K562 (cell line): Measurements from ENCODE around the gene TMEM158. TPM values are rescaled to one million over a fixed set of nuclear protein-coding genes. Genes with fewer than 3 reads are reported as not detected.
A peak's percentile ranks its signal among the peaks of the same experiment; 100 is the strongest.

Source experiments
- BRD4 ChIP-seq: fragments of 200-600 bp; sonication (generic); IDR thresholded peaks from 2 replicates; pipeline ENCODE4 v1.6.1; 2017; ENCODE audit warnings: inconsistent platforms
- CREB1 ChIP-seq, 2 experiments: sonication (generic) in 1 of 2; formaldehyde crosslinking in 1 of 2; IDR thresholded peaks; 2 replicates each; pipeline versions ENCODE4 v1.6.1 to v1.8.0; 2012 to 2022; ENCODE audit warnings: inconsistent platforms in 1 of 2, mild to moderate bottlenecking in 1 of 2, missing genetic modification reagents in 1 of 2, moderate library complexity in 1 of 2
- CTBP1 ChIP-seq: fragments of 450-650 bp; IDR thresholded peaks from 2 replicates; pipeline ENCODE4 v1.6.1; 2016; ENCODE audit warnings: borderline replicate concordance
- HDAC1 ChIP-seq, 2 experiments: fragments of 450-650 bp; IDR thresholded peaks; 2 replicates each; pipeline ENCODE4 v1.6.1; 2016 to 2017; ENCODE audit warnings: inconsistent platforms in 1 of 2, mild to moderate bottlenecking in 1 of 2, moderate library complexity in 1 of 2
- HDGF ChIP-seq: fragments of 450-650 bp; IDR thresholded peaks from 2 replicates; pipeline ENCODE4 v1.6.1; 2016
- HLTF ChIP-seq: fragments of 450-650 bp; IDR thresholded peaks from 2 replicates; pipeline ENCODE4 v1.6.1; 2016
- KLF1 ChIP-seq: fragments of 450-650 bp; IDR thresholded peaks from 2 replicates; pipeline ENCODE4 v1.6.1; 2016; ENCODE audit warnings: missing genetic modification characterization, missing compliant biosample characterization
- MECOM ChIP-seq: fragments of 250-450 bp; sonication (Bioruptor Pico); IDR thresholded peaks from 2 replicates; pipeline ENCODE4 v1.8.0; 2022; ENCODE audit warnings: inconsistent platforms
- NFIC ChIP-seq: fragments of 450-650 bp; IDR thresholded peaks from 2 replicates; pipeline ENCODE4 v1.6.1; 2017; ENCODE audit warnings: mild to moderate bottlenecking, inconsistent platforms
- NRF1 ChIP-seq, 2 experiments: fragments of 450-650 bp; IDR thresholded peaks in 1 of 2; conservative IDR thresholded peaks in 1 of 2; 2 replicates each; pipeline ENCODE4 v1.6.1; 2014; ENCODE audit warnings: mild to moderate bottlenecking in 2 of 2
- RB1 ChIP-seq: fragments of 450-650 bp; IDR thresholded peaks from 2 replicates; pipeline ENCODE4 v1.6.1; 2017; ENCODE audit warnings: low read depth, mild to moderate bottlenecking
- STAG1 ChIP-seq: sonication (generic); formaldehyde crosslinking; IDR thresholded peaks from 2 replicates; pipeline ENCODE4 v1.5.0; 2020; ENCODE audit warnings: missing genetic modification reagents, borderline replicate concordance
- TOE1 ChIP-seq, 2 experiments: fragments of 450-650 bp in 1 of 2; sonication (generic) in 1 of 2; formaldehyde crosslinking in 1 of 2; IDR thresholded peaks; 2 replicates each; pipeline versions ENCODE4 v1.7.1 to v1.8.0; 2016 to 2022; ENCODE audit warnings: borderline replicate concordance in 2 of 2, mild to moderate bottlenecking in 2 of 2, antibody characterized with exemption in 1 of 2, inconsistent platforms in 1 of 2, low read depth in 1 of 2, missing genetic modification reagents in 1 of 2, moderate library complexity in 1 of 2
- WHSC1 ChIP-seq: IDR thresholded peaks from one replicate; pipeline ENCODE4 v1.6.1; 2012; ENCODE audit warnings: low read length, control low read depth, inconsistent platforms
- XRCC3 ChIP-seq: fragments of 450-650 bp; IDR thresholded peaks from 2 replicates; pipeline ENCODE4 v1.6.1; 2017; ENCODE audit warnings: mild to moderate bottlenecking, moderate library complexity
- ZEB2 ChIP-seq: fragments of 450-650 bp; IDR thresholded peaks from 2 replicates; pipeline ENCODE4 v1.6.1; 2016
- ZNF583 ChIP-seq: fragments of 250-450 bp; sonication (Bioruptor Pico); IDR thresholded peaks from 2 replicates; pipeline ENCODE4 v1.4.0; 2020
- polyA plus RNA-seq, 8 experiments: library from polyadenylated mRNA; depleted of rRNA in 4 of 8; stranded (reverse) in 5 of 8; unstranded in 3 of 8; fragments of >200 nt; fragmentation: Nextera tagmentation in 2 of 8; fragmentation: Illumina TruSeq in 1 of 8; extraction: Ambion mirVana in 2 of 8; extraction: Trizol in 1 of 8; gene quantifications; 2 replicates each; pipeline versions ENCODE4 v1.2.1 to v1.2.3, GENCODE V29; 2011 to 2014; ENCODE audit warnings: inconsistent platforms in 1 of 8, missing spikeins in 1 of 8
- total RNA-seq, 7 experiments: library from RNA; depleted of rRNA in 6 of 7; stranded (reverse); fragments of >200 nt in 6 of 7; fragmentation: Illumina TruSeq in 2 of 7; extraction: Trizol in 2 of 7; gene quantifications; 2 replicates each; pipeline versions ENCODE4 v1.2.1 to v1.2.3, GENCODE V29; 2011 to 2021; ENCODE audit warnings: low replicate concordance in 1 of 7
- TF ChIP-seq, protein P1 (sequence below): fragments of 200-600 bp; sonication (generic); IDR thresholded peaks from one replicate; pipeline ENCODE4 v1.6.1; 2012; ENCODE audit warnings: mild to moderate bottlenecking, low read depth, low read length, inconsistent platforms

TMEM158 gene
- total and polyA plus RNA-seq, 9 of the 15 experiments (the other 6 are each of a cell fraction or from before 2014, with no cell fraction given): 2.2 to 46.5 (median 8.4) TPM

DNA sequence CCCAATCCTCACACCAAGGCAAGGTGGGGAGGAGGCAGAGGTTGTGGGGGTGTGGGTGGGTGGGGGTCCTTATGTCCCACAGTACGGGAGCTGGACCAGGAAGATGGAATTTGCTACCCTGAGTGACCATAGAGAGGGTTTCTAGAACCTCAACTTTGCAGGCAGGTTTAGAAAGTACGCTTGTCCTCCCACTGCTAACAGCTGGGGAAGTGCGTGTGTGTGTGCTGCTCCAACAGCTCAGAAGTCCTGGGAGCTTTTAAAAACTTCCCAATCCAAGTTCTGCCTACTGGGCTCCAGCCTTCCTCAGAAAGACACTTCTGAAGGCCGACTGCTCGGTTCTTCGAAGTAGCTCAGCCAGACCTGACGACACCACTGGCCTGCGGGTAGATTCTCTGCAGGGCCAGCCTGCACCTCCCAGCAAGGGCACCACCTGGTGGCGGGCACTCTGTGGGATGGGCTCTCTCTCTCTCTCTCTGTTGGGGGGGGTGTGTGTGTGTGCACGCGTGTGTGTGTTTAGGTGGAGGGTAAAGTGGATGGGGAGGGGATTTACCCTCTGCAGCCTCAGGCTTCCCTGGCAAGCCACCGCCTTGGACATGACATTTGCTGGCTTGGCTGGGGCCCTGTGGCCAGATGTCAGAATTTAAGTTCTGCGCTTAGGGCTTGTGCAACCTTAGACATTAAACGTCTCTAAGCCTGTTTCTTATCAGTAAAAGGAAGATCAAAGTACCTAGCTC is 15.6 kb downstream of the TMEM158 start (continued):
- TF ChIP-seq, protein P1, sequence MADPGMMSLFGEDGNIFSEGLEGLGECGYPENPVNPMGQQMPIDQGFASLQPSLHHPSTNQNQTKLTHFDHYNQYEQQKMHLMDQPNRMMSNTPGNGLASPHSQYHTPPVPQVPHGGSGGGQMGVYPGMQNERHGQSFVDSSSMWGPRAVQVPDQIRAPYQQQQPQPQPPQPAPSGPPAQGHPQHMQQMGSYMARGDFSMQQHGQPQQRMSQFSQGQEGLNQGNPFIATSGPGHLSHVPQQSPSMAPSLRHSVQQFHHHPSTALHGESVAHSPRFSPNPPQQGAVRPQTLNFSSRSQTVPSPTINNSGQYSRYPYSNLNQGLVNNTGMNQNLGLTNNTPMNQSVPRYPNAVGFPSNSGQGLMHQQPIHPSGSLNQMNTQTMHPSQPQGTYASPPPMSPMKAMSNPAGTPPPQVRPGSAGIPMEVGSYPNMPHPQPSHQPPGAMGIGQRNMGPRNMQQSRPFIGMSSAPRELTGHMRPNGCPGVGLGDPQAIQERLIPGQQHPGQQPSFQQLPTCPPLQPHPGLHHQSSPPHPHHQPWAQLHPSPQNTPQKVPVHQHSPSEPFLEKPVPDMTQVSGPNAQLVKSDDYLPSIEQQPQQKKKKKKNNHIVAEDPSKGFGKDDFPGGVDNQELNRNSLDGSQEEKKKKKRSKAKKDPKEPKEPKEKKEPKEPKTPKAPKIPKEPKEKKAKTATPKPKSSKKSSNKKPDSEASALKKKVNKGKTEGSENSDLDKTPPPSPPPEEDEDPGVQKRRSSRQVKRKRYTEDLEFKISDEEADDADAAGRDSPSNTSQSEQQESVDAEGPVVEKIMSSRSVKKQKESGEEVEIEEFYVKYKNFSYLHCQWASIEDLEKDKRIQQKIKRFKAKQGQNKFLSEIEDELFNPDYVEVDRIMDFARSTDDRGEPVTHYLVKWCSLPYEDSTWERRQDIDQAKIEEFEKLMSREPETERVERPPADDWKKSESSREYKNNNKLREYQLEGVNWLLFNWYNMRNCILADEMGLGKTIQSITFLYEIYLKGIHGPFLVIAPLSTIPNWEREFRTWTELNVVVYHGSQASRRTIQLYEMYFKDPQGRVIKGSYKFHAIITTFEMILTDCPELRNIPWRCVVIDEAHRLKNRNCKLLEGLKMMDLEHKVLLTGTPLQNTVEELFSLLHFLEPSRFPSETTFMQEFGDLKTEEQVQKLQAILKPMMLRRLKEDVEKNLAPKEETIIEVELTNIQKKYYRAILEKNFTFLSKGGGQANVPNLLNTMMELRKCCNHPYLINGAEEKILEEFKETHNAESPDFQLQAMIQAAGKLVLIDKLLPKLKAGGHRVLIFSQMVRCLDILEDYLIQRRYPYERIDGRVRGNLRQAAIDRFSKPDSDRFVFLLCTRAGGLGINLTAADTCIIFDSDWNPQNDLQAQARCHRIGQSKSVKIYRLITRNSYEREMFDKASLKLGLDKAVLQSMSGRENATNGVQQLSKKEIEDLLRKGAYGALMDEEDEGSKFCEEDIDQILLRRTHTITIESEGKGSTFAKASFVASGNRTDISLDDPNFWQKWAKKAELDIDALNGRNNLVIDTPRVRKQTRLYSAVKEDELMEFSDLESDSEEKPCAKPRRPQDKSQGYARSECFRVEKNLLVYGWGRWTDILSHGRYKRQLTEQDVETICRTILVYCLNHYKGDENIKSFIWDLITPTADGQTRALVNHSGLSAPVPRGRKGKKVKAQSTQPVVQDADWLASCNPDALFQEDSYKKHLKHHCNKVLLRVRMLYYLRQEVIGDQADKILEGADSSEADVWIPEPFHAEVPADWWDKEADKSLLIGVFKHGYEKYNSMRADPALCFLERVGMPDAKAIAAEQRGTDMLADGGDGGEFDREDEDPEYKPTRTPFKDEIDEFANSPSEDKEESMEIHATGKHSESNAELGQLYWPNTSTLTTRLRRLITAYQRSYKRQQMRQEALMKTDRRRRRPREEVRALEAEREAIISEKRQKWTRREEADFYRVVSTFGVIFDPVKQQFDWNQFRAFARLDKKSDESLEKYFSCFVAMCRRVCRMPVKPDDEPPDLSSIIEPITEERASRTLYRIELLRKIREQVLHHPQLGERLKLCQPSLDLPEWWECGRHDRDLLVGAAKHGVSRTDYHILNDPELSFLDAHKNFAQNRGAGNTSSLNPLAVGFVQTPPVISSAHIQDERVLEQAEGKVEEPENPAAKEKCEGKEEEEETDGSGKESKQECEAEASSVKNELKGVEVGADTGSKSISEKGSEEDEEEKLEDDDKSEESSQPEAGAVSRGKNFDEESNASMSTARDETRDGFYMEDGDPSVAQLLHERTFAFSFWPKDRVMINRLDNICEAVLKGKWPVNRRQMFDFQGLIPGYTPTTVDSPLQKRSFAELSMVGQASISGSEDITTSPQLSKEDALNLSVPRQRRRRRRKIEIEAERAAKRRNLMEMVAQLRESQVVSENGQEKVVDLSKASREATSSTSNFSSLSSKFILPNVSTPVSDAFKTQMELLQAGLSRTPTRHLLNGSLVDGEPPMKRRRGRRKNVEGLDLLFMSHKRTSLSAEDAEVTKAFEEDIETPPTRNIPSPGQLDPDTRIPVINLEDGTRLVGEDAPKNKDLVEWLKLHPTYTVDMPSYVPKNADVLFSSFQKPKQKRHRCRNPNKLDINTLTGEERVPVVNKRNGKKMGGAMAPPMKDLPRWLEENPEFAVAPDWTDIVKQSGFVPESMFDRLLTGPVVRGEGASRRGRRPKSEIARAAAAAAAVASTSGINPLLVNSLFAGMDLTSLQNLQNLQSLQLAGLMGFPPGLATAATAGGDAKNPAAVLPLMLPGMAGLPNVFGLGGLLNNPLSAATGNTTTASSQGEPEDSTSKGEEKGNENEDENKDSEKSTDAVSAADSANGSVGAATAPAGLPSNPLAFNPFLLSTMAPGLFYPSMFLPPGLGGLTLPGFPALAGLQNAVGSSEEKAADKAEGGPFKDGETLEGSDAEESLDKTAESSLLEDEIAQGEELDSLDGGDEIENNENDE: no peak
- peak in 1 of 2 experiments; percentile 76; a peak in 1 of 4 replicates for TF ChIP-seq HDAC1 (IDR thresholded peaks at IDR 0.05)
- 0 out of 4 replicates have a peak, but pooled peaks of 1 of the 2 experiments have one; percentile 22 for TF ChIP-seq NRF1 (conservative IDR thresholded peaks at IDR 0.05 in 1 of 2, IDR thresholded peaks at IDR 0.05 in 1 of 2)
- TF ChIP-seq ZEB2: no peak; the same call in 1 of the 2 replicates
- peak; percentile 95 for TF ChIP-seq STAG1
- peak; percentile 69; the same call in 1 of the 2 replicates for TF ChIP-seq HDGF
- TF ChIP-seq XRCC3: no peak
- 0 out of 2 replicates have a peak, but pooled peaks have one; percentile 3 for TF ChIP-seq MECOM (CRISPR knock-in tag)
- peak; percentile 45; the same call in 1 of the 2 replicates for TF ChIP-seq CREB1 (IDR thresholded peaks at IDR 0.05)
- peak; percentile 40; the same call in 1 of the 2 replicates for TF ChIP-seq CREB1 (CRISPR knock-in tag; IDR thresholded peaks at IDR 0.05)
- TF ChIP-seq RB1: peak; percentile 42; the same call in 1 of the 2 replicates
- 0 out of 2 replicates have a peak, but pooled peaks have one; percentile 35 for TF ChIP-seq ZNF583 (CRISPR knock-in tag)
- peak; percentile 74; the same call in 1 of the 2 replicates for TF ChIP-seq BRD4
- TF ChIP-seq KLF1 (tag): peak; percentile 70; the same call in 1 of the 2 replicates
- peak; percentile 46; the same call in 1 of the 2 replicates for TF ChIP-seq NFIC
- peak; percentile 70 for TF ChIP-seq CTBP1
- peak; percentile 51 for TF ChIP-seq WHSC1
- TF ChIP-seq HLTF: peak; percentile 39; the same call in 1 of the 2 replicates
- peak; percentile 69 for TF ChIP-seq TOE1 (IDR thresholded peaks at IDR 0.05; ENCODE audit: borderline replicate concordance)
- TF ChIP-seq TOE1 (CRISPR knock-in tag; IDR thresholded peaks at IDR 0.05; ENCODE audit: borderline replicate concordance, low read depth): no peak
